ENCODE results near the gene PTPRC.

PTPRC gene

DNA sequence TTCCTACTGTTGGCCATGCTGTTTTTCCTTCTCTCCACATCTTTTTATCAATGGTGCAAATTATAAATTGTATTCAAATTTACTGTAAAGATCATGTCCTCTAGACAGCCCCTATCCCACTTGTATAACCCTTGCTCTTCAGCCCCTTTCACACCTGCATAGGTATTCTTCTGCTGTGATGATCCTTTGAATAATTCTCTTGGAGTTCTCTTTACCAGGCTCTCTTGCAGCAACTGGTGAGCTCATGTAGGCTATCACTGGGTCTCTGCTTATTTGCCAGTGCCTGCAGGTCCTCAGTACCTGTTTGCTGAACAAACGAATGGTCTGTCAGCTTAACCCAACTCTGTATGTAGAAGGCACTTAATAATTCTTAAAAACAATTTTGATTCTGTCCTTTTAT is 8.2 kb downstream of the PTPRC start:
- DNase-seq = no peak

DNA sequence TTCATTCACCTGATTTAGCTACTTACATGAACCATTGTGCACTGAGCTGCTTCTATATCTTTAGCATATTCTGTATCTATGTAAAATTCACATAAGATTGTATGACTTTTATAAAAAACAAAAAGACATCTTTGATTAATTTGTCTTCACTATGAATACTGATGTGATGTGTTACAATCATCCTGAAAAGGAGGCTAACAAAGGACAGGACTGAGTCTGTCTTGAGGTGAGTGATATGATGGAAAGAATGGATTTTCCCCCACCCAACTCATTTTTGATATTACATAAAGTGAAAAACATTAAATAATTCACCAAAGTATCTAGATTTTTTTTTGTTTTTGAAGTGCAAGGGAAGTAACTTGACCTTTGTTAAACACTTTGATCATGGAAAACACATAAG is 9.8 kb downstream of the PTPRC start:
- no peak for DNase-seq

GRCh38 chr1:198649232-198649967 is 10.6 kb downstream of the PTPRC start:
- no peak for DNase-seq

GRCh38 chr1:198649968-198650338 is 11.1 kb downstream of the PTPRC start:
- DNase-seq = no peak

GRCh38 chr1:198650506-198650905 is 11.7 kb downstream of the PTPRC start:
- no peak for DNase-seq

- DNase-seq = no peak
Measured at GRCh38 chr1:198651650-198652400, 13.0 kb downstream of the PTPRC start.

GRCh38 chr1:198653808-198654413 is 15.1 kb downstream of the PTPRC start:
- no peak for DNase-seq

DNA sequence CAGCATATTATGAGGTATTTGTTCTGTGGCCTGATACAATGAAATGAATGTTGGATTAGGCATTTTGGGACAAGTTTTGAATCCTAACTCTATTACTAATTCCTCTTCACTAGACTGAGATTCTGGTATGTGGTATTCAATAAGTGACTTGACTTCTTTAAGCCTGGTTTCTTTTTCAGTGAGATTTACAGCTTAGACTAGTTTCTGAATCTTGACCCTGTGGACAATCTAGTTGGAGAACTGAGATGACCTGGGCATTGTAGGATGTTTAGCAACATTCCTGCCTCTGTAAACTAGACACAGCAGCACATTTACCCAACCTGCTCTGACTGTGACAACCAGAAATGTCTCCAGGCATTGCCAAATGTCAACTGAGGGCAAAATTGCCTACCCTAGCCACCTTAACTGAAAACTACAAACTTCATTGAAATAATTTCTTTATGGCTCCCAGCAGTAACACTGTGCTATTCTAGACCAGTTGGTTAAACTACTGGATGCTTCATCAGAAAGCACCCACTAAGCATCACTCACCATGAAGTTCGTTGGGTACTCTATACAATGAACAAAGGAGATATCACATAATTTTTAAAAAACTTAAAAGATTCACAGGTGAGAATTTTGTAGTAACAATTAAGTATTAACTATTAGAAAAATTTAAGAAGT is 16.8 kb downstream of the PTPRC start:
- DNase-seq = no peak

DNA sequence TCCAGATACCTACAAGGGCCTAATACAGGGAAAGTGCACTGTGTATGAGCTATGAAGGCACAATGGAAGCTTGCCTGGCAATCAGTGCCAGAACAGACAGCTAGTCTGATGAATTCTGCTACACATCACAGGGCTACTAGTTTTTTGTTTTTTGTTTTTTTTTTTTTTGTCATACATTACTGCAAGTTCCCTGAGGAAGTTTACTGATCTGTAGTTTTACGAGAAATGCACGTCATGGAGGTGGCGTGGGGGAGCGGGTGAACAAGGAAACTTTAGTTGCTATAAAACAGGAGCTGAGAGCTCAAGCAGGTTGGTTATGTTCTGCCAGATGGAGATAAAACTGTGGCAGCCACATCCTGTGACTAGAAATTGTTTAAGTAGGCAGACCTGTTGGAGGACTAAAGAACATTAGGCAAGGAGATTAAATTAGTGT is 17.7 kb downstream of the PTPRC start:
- DNase-seq = no peak

GRCh38 chr1:198657550-198658064 is 18.8 kb downstream of the PTPRC start:
- DNase-seq = no peak

GRCh38 chr1:198660341-198661261 is 21.8 kb downstream of the PTPRC start:
- no peak for DNase-seq

GRCh38 chr1:198662821-198663220 is 24.0 kb downstream of the PTPRC start:
- no peak for DNase-seq

DNA sequence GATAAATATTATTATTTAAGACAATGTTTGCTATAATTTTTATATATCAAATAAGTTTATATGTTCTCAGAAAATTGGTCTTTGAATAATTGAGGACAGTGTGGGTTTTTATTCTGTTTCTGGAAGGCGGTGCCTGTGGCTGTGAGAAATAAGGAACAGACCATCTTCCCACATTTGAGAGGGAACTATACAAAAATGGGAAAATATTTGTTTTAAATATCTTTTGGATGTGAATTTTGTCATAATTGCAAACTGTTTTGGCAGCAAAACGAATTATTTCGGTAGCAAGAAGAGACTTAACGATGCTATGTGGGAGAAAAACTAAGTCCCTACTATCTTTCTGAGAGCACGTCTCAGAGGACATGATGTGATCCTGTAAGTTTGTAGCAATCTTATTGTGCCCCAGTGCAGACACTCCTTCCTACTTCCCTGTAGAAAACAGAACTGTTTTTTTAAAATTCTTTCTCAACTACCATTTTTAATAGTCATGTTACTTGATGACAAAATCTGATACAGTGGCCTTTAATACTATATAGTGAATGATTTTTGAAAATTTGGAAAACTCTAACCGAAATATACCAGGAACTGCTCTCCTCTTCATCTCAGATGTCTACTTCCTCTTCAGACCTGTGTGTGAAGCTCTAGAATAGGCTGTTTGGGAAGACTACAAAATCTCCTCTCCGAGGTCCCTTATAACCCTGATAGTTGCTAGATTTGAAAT is 25.4 kb downstream of the PTPRC start:
- no peak for DNase-seq

DNA sequence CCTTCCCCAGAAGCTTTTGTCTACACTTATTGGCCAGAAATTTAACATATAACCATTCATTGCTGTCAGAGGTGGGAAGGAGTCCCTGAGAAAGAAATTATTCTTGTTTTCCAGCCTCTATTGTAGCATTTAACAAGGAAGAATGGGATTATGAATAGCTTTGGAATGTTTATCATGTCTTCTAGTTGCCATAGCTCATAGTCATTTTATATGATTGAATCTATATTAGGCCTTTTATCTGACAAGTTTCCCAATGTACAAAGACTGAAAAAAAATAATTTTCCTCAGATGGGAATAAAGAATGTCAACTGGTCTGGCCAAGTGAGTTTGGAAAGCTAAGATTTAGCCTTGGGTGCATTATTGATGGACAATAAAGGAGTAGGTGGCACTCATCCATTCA is 28.3 kb downstream of the PTPRC start:
- DNase-seq = no peak

- no peak for DNase-seq
Measured at GRCh38 chr1:198667807-198668206, 29.0 kb downstream of the PTPRC start.

- no peak for DNase-seq
Measured at GRCh38 chr1:198669023-198669698, 30.3 kb downstream of the PTPRC start.

- no peak for DNase-seq
Measured at GRCh38 chr1:198669771-198670170, 30.9 kb downstream of the PTPRC start.

DNA sequence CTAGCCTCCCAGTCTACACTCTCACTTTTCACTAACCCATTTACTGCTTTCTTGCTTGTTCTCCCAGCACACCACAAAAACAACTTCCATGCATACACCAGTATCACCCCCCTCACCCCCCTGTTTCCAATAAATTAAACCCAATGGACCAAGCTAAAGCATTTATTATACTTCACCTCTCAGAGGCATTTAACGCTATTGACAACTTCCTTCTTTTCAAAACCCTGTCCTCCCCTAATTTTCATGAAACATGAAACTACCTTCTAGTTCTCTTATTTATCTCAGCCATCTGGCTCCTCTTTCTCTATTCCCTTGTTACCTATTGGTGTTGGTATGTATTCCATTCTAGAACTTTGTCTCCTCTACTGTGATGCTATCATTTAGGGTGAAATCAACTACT is 32.3 kb downstream of the PTPRC start:
- no peak for DNase-seq

GRCh38 chr1:198672124-198672523 is 33.3 kb downstream of the PTPRC start:
- no peak for DNase-seq

DNA sequence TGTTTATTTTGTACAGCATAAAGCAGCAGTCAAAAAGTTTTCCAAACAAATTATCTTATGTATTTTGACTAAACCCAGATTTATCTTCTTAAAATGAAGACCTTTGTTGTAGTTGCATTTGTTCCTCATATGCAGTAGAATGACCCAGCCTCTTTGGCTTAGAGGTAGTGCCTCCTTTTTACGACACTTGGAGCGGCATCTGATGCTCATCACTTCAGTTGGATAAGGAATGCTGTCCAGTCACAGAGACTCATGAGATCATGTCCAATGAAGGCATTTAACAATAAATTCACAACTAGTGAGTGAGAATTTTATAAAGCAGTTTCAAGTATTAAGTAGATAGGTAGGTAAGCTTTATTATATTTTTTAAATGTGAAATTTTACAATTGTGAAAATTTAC is 35.2 kb downstream of the PTPRC start:
- no peak for DNase-seq

All from right kidney (tissue), 1 donor.